GM12878 (cell line): Measurements from ENCODE around the gene ADAM19. TPM values are rescaled to one million over a fixed set of nuclear protein-coding genes. Genes with fewer than 3 reads are reported as not detected.

ENCODE experiments used
- ATAC-seq: fragments of 200-7000 bp; cut with Tn5 transposase; 3 replicates; pipeline ENCODE4 v1.9.1; 2020; ENCODE audit warnings: mild to moderate bottlenecking, moderate library complexity
- BruUV-seq: library from RNA; stranded (reverse); fragments of 400-500 nt; replicated peaks from 2 replicates; lab custom pipeline; 2021; lab: Mats Ljungman, UMichigan
- CTCF ChIA-PET: fragments of 300-600 bp; sonication (Branson Sonifier 250); formaldehyde crosslinking; extraction: SDS; loops from one replicate; lab custom pipeline; 2021; ENCODE audit warnings: inconsistent platforms; lab: Yijun Ruan, JAX
- POLR2A ChIA-PET: fragments of 350-600 bp; formaldehyde crosslinking; extraction: SDS; loops from one replicate; lab custom pipeline; 2021; ENCODE audit warnings: inconsistent platforms; lab: Charles Lee
- RAD21 ChIA-PET: fragments of 300-600 bp; sonication (Branson Sonifier 250); formaldehyde crosslinking; loops from one replicate; lab custom pipeline; 2023; ENCODE audit warnings: antibody characterized with exemption; ENCODE audit not compliant: unreplicated experiment; lab: Charles Lee
- SMC1A ChIA-PET: fragments of 300-600 bp; sonication (Branson Sonifier 250); formaldehyde crosslinking; loops from one replicate; lab custom pipeline; 2023; ENCODE audit not compliant: unreplicated experiment, uncharacterized antibody; lab: Charles Lee
- DNase-seq: peaks from one replicate; pipeline ENCODE4 v3.0.0-alpha.2; 2011; ENCODE audit warnings: low read depth, low spot score
- FAIRE-seq: peaks from 3 replicates; lab custom pipeline; 2011; peaks lifted over from hg19 to GRCh38; lab: Jason Lieb, UNC
- H2AFZ ChIP-seq: 2 replicates; pipeline ENCODE4 v1.6.0; 2011; ENCODE audit warnings: low read depth, low read length, control low read depth; ENCODE audit not compliant: control insufficient read depth
- H3K27ac ChIP-seq: 2 replicates; pipeline ENCODE4 v1.5.1; 2011; ENCODE audit warnings: control low read depth; ENCODE audit not compliant: control insufficient read depth, insufficient read depth
- H3K27me3 ChIP-seq, 2 experiments: replicated peaks in 1 of 2; 2 replicates each; pipeline versions ENCODE4 v1.6.0 to v1.6.1; 2011; ENCODE audit warnings: low read length in 1 of 2; ENCODE audit not compliant: control insufficient read depth in 2 of 2, insufficient read depth in 2 of 2
- H3K36me3 ChIP-seq, 2 experiments: 2 replicates each; pipeline ENCODE4 v1.5.1; 2011; ENCODE audit warnings: low read length in 1 of 2; ENCODE audit not compliant: control insufficient read depth in 2 of 2, insufficient read depth in 2 of 2
- H3K4me1 ChIP-seq: 2 replicates; pipeline ENCODE4 v1.6.1; 2011; ENCODE audit warnings: mild to moderate bottlenecking, low read length, moderate library complexity, mixed read lengths; ENCODE audit not compliant: control insufficient read depth, insufficient read depth
- H3K4me2 ChIP-seq: 2 replicates; pipeline ENCODE4 v1.6.0; 2011; ENCODE audit warnings: control low read depth; ENCODE audit not compliant: control insufficient read depth, insufficient read depth
- H3K4me3 ChIP-seq: fragments of 200-600 bp; sonication (generic); 2 replicates; pipeline ENCODE4 v1.5.1; 2016
- H3K79me2 ChIP-seq: 2 replicates; pipeline ENCODE4 v1.6.0; 2011; ENCODE audit warnings: low read length; ENCODE audit not compliant: control insufficient read depth, insufficient read depth
- H3K9ac ChIP-seq: 2 replicates; pipeline ENCODE4 v1.8.0; 2011; ENCODE audit warnings: low read length, control low read depth, mixed read lengths; ENCODE audit not compliant: control insufficient read depth, insufficient read depth
- H3K9me3 ChIP-seq: replicated peaks from 3 replicates; pipeline ENCODE4 v1.5.1; 2011; ENCODE audit warnings: mild to moderate bottlenecking, low read length; ENCODE audit not compliant: control insufficient read depth, insufficient read depth
- H4K20me1 ChIP-seq: 2 replicates; pipeline ENCODE4 v1.6.0; 2011; ENCODE audit not compliant: control insufficient read depth, insufficient read depth
- BCL11A ChIP-seq: IDR thresholded peaks from 2 replicates; pipeline ENCODE4 v1.6.1; 2011; ENCODE audit warnings: low read depth, low read length
- GABPA ChIP-seq: IDR thresholded peaks from 2 replicates; pipeline ENCODE4 v1.6.1; 2014; ENCODE audit warnings: antibody characterized with exemption, low read depth, mild to moderate bottlenecking, inconsistent platforms
- GATAD2B ChIP-seq: fragments of 450-650 bp; conservative IDR thresholded peaks from 2 replicates; pipeline ENCODE4 v1.6.1; 2017; ENCODE audit warnings: low read depth, mild to moderate bottlenecking, moderate library complexity
- KLF5 ChIP-seq: fragments of 450-650 bp; IDR thresholded peaks from 2 replicates; pipeline ENCODE4 v1.6.1; 2014; ENCODE audit warnings: mild to moderate bottlenecking; ENCODE audit not compliant: partially characterized antibody
- MEF2A ChIP-seq: IDR thresholded peaks from 2 replicates; pipeline ENCODE4 v1.6.1; 2011; ENCODE audit warnings: low read depth, mild to moderate bottlenecking, low read length, moderate library complexity; ENCODE audit not compliant: insufficient read depth
- NFYA ChIP-seq: IDR thresholded peaks from 2 replicates; pipeline ENCODE4 v1.6.1; 2011; ENCODE audit warnings: low read depth, mild to moderate bottlenecking, low read length, improper control_type of control experiment, borderline replicate concordance
- POLR2AphosphoS2 ChIP-seq: IDR thresholded peaks from 2 replicates; pipeline ENCODE4 v1.6.1; 2011; ENCODE audit warnings: low read depth, mild to moderate bottlenecking, low read length, improper control_type of control experiment, moderate library complexity
- RAD51 ChIP-seq: fragments of 450-650 bp; IDR thresholded peaks from 2 replicates; pipeline ENCODE4 v1.6.1; 2016; ENCODE audit warnings: moderate library complexity, mild to moderate bottlenecking, inconsistent platforms
- TCF3 ChIP-seq: IDR thresholded peaks from 2 replicates; pipeline ENCODE4 v1.6.1; 2012; ENCODE audit warnings: low read depth, mild to moderate bottlenecking, low read length, borderline replicate concordance; ENCODE audit not compliant: insufficient read depth
- YBX1 ChIP-seq: fragments of 450-650 bp; IDR thresholded peaks from 2 replicates; pipeline ENCODE4 v1.6.1; 2016; ENCODE audit warnings: antibody characterized with exemption
- ZBED1 ChIP-seq: IDR thresholded peaks from 2 replicates; pipeline ENCODE4 v1.6.1; 2016; ENCODE audit warnings: borderline replicate concordance
- WGBS: methylation state at CpG from one replicate; pipeline ENCODE4 v1.1.6; 2016; ENCODE audit warnings: low lambda C conversion rate; ENCODE audit not compliant: insufficient replicate concordance, insufficient coverage; ENCODE audit errors: missing lambda C conversion rate; 5-methylcytosine and 5-hydroxymethylcytosine counted together
- in situ Hi-C: fragments of 300-500 bp; cut with MboI; formaldehyde crosslinking; loops from 9 replicates; pipeline ENCODE4 v1.14.3; 2018; ENCODE audit warnings: mixed read lengths
- intact Hi-C: fragments of 100-400 bp; cut with micrococcal nuclease; formaldehyde crosslinking; loops from one replicate; pipeline ENCODE4 v1.14.2; 2022; ENCODE audit not compliant: unreplicated experiment
- polyA plus RNA-seq, 11 experiments: library from polyadenylated mRNA; depleted of rRNA in 4 of 11; unstranded in 6 of 11; stranded (reverse) in 5 of 11; fragments of >200 nt; fragmentation: Nextera tagmentation in 4 of 11; fragmentation: Illumina TruSeq in 1 of 11; extraction: Ambion mirVana in 4 of 11; extraction: Trizol in 1 of 11; gene quantifications; 1 replicate in 1 of 11; 2 replicates in 10 of 11; pipeline versions ENCODE4 v1.2.1 to v1.2.3, GENCODE V29; 2011 to 2016; ENCODE audit warnings: inconsistent platforms in 2 of 11, missing spikeins in 2 of 11, low read depth in 1 of 11
- total RNA-seq, 4 experiments: library from RNA; depleted of rRNA in 3 of 4; stranded (reverse); fragments of >200 nt in 3 of 4; fragmentation: Illumina TruSeq in 1 of 4; extraction: Trizol in 1 of 4; gene quantifications; 2 replicates each; pipeline versions ENCODE4 v1.2.1 to v1.2.3, GENCODE V29; 2013 to 2021
- TF ChIP-seq, protein P1 (sequence below): IDR thresholded peaks from 2 replicates; pipeline ENCODE4 v1.6.1; 2012; ENCODE audit warnings: mild to moderate bottlenecking, low read depth, low read length

The ADAM19 gene
- total and polyA plus RNA-seq, 10 of the 15 experiments (the other 5 are each of a cell fraction or from before 2014, with no cell fraction given), result 16.0 to 92.8 (median 44.7) TPM

GRCh38 chr5:157562111-157562581 is 13.4 kb downstream of the ADAM19 start:
- BruUV-seq, result no TSS peak
- in situ Hi-C loops, result no loop called here

GRCh38 chr5:157561110-157561509 is 14.5 kb downstream of the ADAM19 start:
- no peaks in the 10 kb centered on the region for H3K9me3 ChIP-seq
- RAD21 ChIA-PET, result interaction anchor here (1.1 to 1.2 kb wide), 2 partner anchors 11 to 157 kb away, joined by 3 read pairs; no protein-coding TSS in a partner anchor
- DNase-seq, result no peak
- SMC1A ChIA-PET, result interaction anchor here (1.0 to 3.5 kb wide), 5 partner anchors 8 to 47 kb away, joined by 3 to 15 read pairs (median 4); no protein-coding TSS in a partner anchor
- no peak overlapping the region for H2AFZ ChIP-seq
- BruUV-seq, result TSS peak; percentile 10
- no peak for ATAC-seq
- no peaks in the 10 kb centered on the region for H3K27me3 ChIP-seq
- H4K20me1 ChIP-seq, result no peaks in the 10 kb centered on the region; the same call in 1 of the 2 replicates
- H3K9ac ChIP-seq, result no peak overlapping the region
- 87% methylated on average over 9 of the region's 9 CpGs for WGBS
- CTCF ChIA-PET, result no interaction called here
- H3K4me2 ChIP-seq, result no peak overlapping the region
- no peak for FAIRE-seq
- POLR2A ChIA-PET, result no interaction called here
- intact Hi-C loops, result no loop called here
- no peaks in the 10 kb centered on the region; the same call in 1 of the 2 replicates for H3K79me2 ChIP-seq
- no peak overlapping the region for H3K4me3 ChIP-seq
- in situ Hi-C loops, result no loop called here
- H3K36me3 ChIP-seq, result peaks cover 14 to 19% of the 10 kb centered on the region in 2 experiments
- no peak overlapping the region for H3K27ac ChIP-seq
- H3K4me1 ChIP-seq, result peaks cover 5% of the 10 kb centered on the region; the same call in 1 of the 2 replicates
- no peak for TF ChIP-seq GATAD2B
- TF ChIP-seq, protein P1, sequence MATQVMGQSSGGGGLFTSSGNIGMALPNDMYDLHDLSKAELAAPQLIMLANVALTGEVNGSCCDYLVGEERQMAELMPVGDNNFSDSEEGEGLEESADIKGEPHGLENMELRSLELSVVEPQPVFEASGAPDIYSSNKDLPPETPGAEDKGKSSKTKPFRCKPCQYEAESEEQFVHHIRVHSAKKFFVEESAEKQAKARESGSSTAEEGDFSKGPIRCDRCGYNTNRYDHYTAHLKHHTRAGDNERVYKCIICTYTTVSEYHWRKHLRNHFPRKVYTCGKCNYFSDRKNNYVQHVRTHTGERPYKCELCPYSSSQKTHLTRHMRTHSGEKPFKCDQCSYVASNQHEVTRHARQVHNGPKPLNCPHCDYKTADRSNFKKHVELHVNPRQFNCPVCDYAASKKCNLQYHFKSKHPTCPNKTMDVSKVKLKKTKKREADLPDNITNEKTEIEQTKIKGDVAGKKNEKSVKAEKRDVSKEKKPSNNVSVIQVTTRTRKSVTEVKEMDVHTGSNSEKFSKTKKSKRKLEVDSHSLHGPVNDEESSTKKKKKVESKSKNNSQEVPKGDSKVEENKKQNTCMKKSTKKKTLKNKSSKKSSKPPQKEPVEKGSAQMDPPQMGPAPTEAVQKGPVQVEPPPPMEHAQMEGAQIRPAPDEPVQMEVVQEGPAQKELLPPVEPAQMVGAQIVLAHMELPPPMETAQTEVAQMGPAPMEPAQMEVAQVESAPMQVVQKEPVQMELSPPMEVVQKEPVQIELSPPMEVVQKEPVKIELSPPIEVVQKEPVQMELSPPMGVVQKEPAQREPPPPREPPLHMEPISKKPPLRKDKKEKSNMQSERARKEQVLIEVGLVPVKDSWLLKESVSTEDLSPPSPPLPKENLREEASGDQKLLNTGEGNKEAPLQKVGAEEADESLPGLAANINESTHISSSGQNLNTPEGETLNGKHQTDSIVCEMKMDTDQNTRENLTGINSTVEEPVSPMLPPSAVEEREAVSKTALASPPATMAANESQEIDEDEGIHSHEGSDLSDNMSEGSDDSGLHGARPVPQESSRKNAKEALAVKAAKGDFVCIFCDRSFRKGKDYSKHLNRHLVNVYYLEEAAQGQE, result no peak
- TF ChIP-seq MEF2A, result no peak
- no peak for TF ChIP-seq RAD51
- no peak for TF ChIP-seq GABPA
- no peak for TF ChIP-seq BCL11A
- TF ChIP-seq POLR2AphosphoS2, result no peak
- no peak for TF ChIP-seq TCF3
- TF ChIP-seq YBX1, result no peak
- TF ChIP-seq NFYA, result no peak

More at GRCh38 chr5:157562111-157562581, 13.4 kb downstream of the ADAM19 start:
- Histone ChIP-seq H2AFZ (no peak overlapping the region), H3K27me3 (no peaks in the 10 kb centered on the region), H3K9ac (no peak overlapping the region), H3K4me2 (no peak overlapping the region), H3K4me1 (peaks cover 5% of the 10 kb centered on the region; the same call in 1 of the 2 replicates), H3K9me3 (no peaks in the 10 kb centered on the region), H4K20me1 (peaks cover 4% of the 10 kb centered on the region; the same call in 1 of the 2 replicates), H3K79me2 (no peaks in the 10 kb centered on the region; the same call in none of the 2 replicates), H3K4me3 (no peak overlapping the region), H3K27ac (no peak overlapping the region), H3K36me3 (peaks cover 14 to 19% of the 10 kb centered on the region in 2 experiments)
- no peak for TF ChIP-seq KLF5
- no peak for TF ChIP-seq MEF2A
- no peak for TF ChIP-seq ZBED1
- intact Hi-C loops, result no loop called here
- DNase-seq, result no peak
- ChIA-PET CTCF (no interaction called here), POLR2A (interaction anchor here (1.3 kb wide), 1 partner anchor 10 kb away, joined by 5 read pairs; no protein-coding TSS in a partner anchor), SMC1A (interaction anchor here (3.5 kb wide), 1 partner anchor 12 kb away, joined by 15 read pairs; no protein-coding TSS in a partner anchor), RAD21 (no interaction called here)
- 51% methylated on average over 10 of the region's 10 CpGs for WGBS
- no peak for FAIRE-seq
- no peak for ATAC-seq
